ENCODE measurements around the gene IGF2R.

Gene IGF2R

DNA sequence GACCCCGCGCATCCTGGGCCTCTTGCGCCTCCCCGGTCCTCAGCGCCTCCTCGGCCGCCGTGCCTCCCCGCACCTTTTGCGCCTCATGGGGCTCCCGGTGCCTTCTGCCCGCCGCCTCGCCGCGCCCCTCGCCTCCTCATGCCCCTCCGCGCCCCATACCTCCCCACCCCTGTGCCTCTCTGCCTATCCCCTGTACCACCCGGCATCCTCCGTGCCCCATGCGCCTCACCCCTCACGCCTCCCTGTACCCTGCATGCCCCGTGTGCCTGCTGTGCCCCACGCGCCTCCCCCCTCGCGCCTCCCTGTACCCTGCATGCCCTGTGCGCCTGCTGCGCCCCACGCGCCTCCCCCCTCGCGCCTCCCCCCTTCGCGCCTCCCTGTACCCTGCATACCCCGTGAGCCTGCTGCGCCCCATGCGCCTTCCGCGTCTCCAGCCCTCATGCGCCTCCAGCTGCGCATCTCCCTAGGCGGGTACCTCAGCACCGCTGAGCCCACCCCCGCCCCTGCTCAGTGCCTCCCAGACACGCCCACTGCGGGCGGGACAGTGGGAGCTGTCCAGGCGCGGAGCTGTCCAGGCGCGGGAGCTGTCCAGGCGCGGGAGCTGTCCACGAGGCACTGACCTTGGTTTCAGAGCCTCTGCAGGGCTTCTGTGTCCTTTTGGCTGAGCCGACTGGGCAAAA is 37.1 kb downstream of the IGF2R start:
- Mint-ChIP-seq H3K27me3 (ENCODE audit: low read depth) (no peaks in the 10 kb centered on the region), H3K4me3 (no peak overlapping the region), H3K9me3 (no peaks in the 10 kb centered on the region), H3K27ac (no peak overlapping the region), H3K4me1 (ENCODE audit: low read depth) (peaks cover 29% of the 10 kb centered on the region), H3K36me3 (ENCODE audit: low read depth) (peaks cover 29% of the 10 kb centered on the region)

GRCh38 chr6:160007145-160007544 is 38.3 kb downstream of the IGF2R start:
- Mint-ChIP-seq H3K9me3 (no peaks in the 10 kb centered on the region), H3K4me3 (no peak overlapping the region), H3K4me1 (ENCODE audit: low read depth) (peaks cover 28% of the 10 kb centered on the region), H3K27ac (peak overlapping the region; percentile 3), H3K27me3 (ENCODE audit: low read depth) (no peaks in the 10 kb centered on the region), H3K36me3 (ENCODE audit: low read depth) (peaks cover 40% of the 10 kb centered on the region)

GRCh38 chr6:160007611-160008010 is 38.7 kb downstream of the IGF2R start:
- H3K27me3 Mint-ChIP-seq (ENCODE audit: low read depth), result no peaks in the 10 kb centered on the region
- H3K27ac Mint-ChIP-seq, result no peak overlapping the region
- no peak overlapping the region for H3K4me3 Mint-ChIP-seq
- no peaks in the 10 kb centered on the region for H3K9me3 Mint-ChIP-seq
- peaks cover 25% of the 10 kb centered on the region for H3K4me1 Mint-ChIP-seq (ENCODE audit: low read depth)
- H3K36me3 Mint-ChIP-seq (ENCODE audit: low read depth), result peaks cover 39% of the 10 kb centered on the region

DNA sequence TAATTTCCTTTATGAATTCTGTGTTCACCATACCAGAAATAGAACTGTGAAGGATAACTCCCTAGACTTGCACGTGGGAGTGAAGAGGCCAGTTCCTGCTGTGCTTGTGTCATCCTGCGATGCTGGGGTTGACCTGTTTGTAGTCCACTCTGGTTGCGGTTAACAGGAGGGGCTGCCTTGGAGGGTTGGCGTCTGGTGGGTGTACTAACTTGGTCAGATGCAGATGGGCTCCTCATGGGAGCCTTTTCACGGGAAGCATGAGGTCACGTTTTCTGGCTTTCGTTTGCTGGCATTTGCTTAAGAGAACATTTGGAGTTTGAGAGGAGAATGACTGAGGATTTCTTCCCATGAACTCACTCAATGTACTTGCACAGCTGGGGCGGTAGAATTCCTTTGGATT is 41.2 kb downstream of the IGF2R start:
- peaks cover 31% of the 10 kb centered on the region for H3K4me1 Mint-ChIP-seq (ENCODE audit: low read depth)
- H3K27me3 Mint-ChIP-seq (ENCODE audit: low read depth), result no peaks in the 10 kb centered on the region
- no peaks in the 10 kb centered on the region for H3K9me3 Mint-ChIP-seq
- H3K27ac Mint-ChIP-seq, result no peak overlapping the region
- H3K36me3 Mint-ChIP-seq (ENCODE audit: low read depth), result peaks cover 33% of the 10 kb centered on the region
- H3K4me3 Mint-ChIP-seq, result no peak overlapping the region

DNA sequence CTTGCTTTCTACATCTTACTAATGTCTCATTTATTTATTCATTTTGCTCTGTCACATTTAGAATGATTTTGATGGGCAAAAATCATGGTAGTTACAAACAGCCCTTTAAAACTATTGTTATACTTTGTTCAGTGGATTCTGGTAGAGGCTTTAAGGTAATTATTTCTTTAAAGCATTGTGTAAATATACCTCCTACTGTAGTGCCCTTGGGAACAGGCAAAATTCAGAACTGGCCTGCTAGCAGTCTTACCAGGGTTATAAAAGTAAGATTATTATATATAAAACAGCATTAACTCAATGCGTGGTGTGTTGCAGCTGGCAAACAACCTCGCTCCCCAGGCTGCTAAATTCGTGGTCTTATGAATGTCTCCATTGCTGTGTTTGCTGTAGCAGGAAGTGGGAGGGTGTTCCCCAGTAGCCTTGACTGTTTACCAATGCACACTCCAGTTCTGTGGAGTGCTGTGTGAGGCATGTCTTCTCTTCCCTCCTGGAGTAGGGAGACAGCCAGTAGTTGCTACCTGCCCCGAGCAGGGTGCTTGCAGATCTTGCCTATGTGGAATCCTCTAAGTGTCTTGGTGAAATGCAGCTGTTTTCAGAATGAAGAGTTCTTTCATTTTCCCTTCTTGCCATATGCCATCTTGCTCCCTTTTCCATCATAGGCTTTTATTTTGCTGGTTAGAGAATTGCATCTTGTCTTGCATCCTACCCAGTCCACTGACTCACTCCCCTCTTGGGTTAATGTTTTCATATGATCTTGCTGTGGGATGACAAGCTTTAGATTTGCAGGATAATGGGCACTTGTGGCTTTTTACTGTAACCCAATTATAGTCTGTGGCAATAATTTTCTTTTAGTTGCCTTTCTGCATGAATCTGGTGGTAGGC is 45.3 kb downstream of the IGF2R start:
- Mint-ChIP-seq H3K27ac (peak overlapping the region; percentile 99), H3K4me1 (ENCODE audit: low read depth) (peaks cover 57% of the 10 kb centered on the region), H3K9me3 (no peaks in the 10 kb centered on the region), H3K36me3 (ENCODE audit: low read depth) (peaks cover 42% of the 10 kb centered on the region), H3K27me3 (ENCODE audit: low read depth) (no peaks in the 10 kb centered on the region), H3K4me3 (peak overlapping the region; percentile 77)

GRCh38 chr6:160014869-160015182 is 45.9 kb downstream of the IGF2R start:
- peaks cover 48% of the 10 kb centered on the region for H3K36me3 Mint-ChIP-seq (ENCODE audit: low read depth)
- H3K4me1 Mint-ChIP-seq (ENCODE audit: low read depth), result peaks cover 61% of the 10 kb centered on the region
- H3K27ac Mint-ChIP-seq, result peak overlapping the region; percentile 99
- peak overlapping the region; percentile 77 for H3K4me3 Mint-ChIP-seq
- no peaks in the 10 kb centered on the region for H3K9me3 Mint-ChIP-seq
- no peaks in the 10 kb centered on the region for H3K27me3 Mint-ChIP-seq (ENCODE audit: low read depth)

- H3K27ac Mint-ChIP-seq, result peak overlapping the region; percentile 99
These were observed 47.1 kb downstream of the IGF2R start for GRCh38 chr6:160015778-160016684.

DNA sequence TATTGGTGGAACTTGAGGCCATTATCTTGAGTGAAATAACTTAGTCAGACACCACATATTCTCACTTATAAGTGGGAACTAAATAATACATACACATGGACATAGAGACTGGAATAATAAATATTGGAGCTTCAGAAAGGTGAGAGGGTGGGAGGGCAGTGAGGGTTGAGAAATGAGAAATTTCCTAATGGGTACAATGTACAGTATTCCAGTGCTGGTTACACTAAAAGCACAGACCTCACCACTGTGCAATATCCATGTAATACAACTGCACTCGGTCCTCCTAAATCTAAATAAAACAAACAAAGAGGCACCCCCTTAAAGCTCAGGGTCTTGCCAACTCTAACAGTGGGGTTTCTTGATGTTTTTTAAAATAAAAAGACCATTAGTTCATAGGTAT is 53.2 kb downstream of the IGF2R start:
- H3K36me3 Mint-ChIP-seq (ENCODE audit: low read depth), result peaks cover 43% of the 10 kb centered on the region
- peaks cover 29% of the 10 kb centered on the region for H3K4me1 Mint-ChIP-seq (ENCODE audit: low read depth)
- no peak overlapping the region for H3K27ac Mint-ChIP-seq
- no peaks in the 10 kb centered on the region for H3K27me3 Mint-ChIP-seq (ENCODE audit: low read depth)
- H3K4me3 Mint-ChIP-seq, result no peak overlapping the region
- H3K9me3 Mint-ChIP-seq, result peaks cover 5% of the 10 kb centered on the region

More at GRCh38 chr6:160015778-160016684, 47.1 kb downstream of the IGF2R start:
- peak overlapping the region; percentile 77 for H3K4me3 Mint-ChIP-seq
- H3K9me3 Mint-ChIP-seq, result peaks cover 5% of the 10 kb centered on the region
- H3K36me3 Mint-ChIP-seq (ENCODE audit: low read depth), result peaks cover 53% of the 10 kb centered on the region
- peaks cover 66% of the 10 kb centered on the region for H3K4me1 Mint-ChIP-seq (ENCODE audit: low read depth)
- H3K27me3 Mint-ChIP-seq (ENCODE audit: low read depth), result no peaks in the 10 kb centered on the region

DNA sequence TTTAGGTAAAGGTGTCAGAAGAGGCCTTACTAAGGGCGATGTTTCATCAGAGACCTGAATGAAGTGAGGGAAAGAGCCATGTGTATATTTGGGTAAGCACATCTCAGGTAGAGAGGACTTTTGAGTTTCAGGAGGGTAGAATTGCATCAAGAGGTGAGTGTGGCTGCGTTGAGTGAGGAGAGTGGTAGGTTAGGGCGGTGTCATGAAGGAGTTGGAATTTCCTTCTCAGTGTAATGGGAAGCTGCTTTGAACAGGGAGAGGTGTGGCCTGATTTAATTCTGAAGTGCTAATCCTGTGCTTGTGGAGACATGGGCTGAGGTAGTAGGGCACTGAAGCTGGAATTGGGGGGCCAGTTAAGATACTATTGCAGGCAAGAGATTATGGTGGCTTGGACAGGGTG is 53.9 kb downstream of the IGF2R start:
- no peaks in the 10 kb centered on the region for H3K27me3 Mint-ChIP-seq (ENCODE audit: low read depth)
- H3K27ac Mint-ChIP-seq, result no peak overlapping the region
- peaks cover 5% of the 10 kb centered on the region for H3K9me3 Mint-ChIP-seq
- peaks cover 26% of the 10 kb centered on the region for H3K4me1 Mint-ChIP-seq (ENCODE audit: low read depth)
- H3K4me3 Mint-ChIP-seq, result no peak overlapping the region
- H3K36me3 Mint-ChIP-seq (ENCODE audit: low read depth), result peaks cover 43% of the 10 kb centered on the region

DNA sequence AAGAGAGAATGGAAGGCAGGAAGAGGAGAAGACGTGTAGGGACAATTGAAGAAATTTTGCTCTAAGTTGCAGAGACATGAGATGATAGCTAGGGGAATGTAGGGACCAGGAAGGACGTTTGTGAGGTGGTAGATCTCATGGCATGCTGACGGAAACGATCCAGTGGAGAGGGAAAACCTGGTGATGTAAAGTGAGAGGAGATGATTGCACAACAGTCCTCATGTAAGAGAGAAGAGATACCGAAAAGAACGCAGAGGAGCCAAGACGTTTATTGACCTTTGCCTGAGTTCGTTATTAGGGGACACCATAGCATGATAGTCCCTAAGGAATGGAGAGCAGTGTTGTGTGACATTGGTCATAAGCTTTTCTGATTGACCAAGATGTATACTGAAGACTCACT is 55.3 kb downstream of the IGF2R start:
- peaks cover 44% of the 10 kb centered on the region for H3K36me3 Mint-ChIP-seq (ENCODE audit: low read depth)
- no peaks in the 10 kb centered on the region for H3K27me3 Mint-ChIP-seq (ENCODE audit: low read depth)
- H3K4me3 Mint-ChIP-seq, result no peak overlapping the region
- H3K27ac Mint-ChIP-seq, result no peak overlapping the region
- H3K9me3 Mint-ChIP-seq, result peaks cover 5% of the 10 kb centered on the region
- peaks cover 24% of the 10 kb centered on the region for H3K4me1 Mint-ChIP-seq (ENCODE audit: low read depth)

GRCh38 chr6:160027076-160027475 is 58.2 kb downstream of the IGF2R start:
- Mint-ChIP-seq H3K36me3 (ENCODE audit: low read depth) (peaks cover 43% of the 10 kb centered on the region), H3K4me3 (no peak overlapping the region), H3K4me1 (ENCODE audit: low read depth) (peaks cover 22% of the 10 kb centered on the region), H3K9me3 (no peaks in the 10 kb centered on the region), H3K27ac (no peak overlapping the region), H3K27me3 (ENCODE audit: low read depth) (no peaks in the 10 kb centered on the region)

GRCh38 chr6:160027931-160028330 is 59.0 kb downstream of the IGF2R start:
- Mint-ChIP-seq H3K36me3 (ENCODE audit: low read depth) (peaks cover 48% of the 10 kb centered on the region), H3K27ac (peak overlapping the region; percentile 87), H3K9me3 (no peaks in the 10 kb centered on the region), H3K4me1 (ENCODE audit: low read depth) (peaks cover 22% of the 10 kb centered on the region), H3K27me3 (ENCODE audit: low read depth) (no peaks in the 10 kb centered on the region), H3K4me3 (no peak overlapping the region)

DNA sequence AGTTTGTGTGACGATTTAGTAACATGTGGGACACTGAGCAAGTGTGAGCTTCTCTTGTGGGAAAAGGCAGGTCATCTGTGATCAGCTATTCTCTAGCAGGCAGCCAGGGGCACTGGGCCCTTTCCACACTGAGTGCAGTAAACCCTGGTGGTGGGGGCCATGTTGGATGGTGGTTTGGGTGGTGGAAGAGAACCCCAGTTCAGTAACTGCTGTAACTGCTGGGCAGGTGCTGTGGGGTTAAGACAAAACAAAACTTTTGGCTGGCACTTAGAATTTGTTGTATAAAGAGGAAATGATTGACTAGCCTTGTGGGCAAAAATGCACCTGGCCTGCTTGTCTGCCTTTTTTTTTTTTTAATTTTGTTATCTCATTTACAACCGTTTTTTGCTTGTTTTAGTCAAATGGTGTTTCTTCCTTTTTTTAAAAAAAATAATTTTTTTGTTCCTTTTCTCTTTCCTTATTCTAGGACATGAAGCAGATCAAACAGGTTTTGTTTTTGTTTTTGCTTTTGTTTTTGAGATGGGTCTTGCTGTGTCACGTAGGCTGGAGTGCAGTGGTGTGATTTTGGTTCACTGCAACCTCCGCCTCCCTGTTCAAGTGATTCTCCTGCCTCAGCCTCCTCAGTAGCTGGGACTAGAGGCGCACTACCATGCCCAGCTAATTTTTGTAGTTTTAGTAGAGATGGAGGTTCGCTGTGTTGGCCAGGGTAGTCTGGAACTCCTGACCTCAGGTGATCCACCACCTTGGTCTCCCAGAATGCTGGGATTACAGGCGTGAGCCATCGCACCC is 59.8 kb downstream of the IGF2R start:
- H3K36me3 Mint-ChIP-seq (ENCODE audit: low read depth), result peaks cover 56% of the 10 kb centered on the region
- H3K27ac Mint-ChIP-seq, result peak overlapping the region; percentile 87
- H3K4me3 Mint-ChIP-seq, result no peak overlapping the region
- H3K9me3 Mint-ChIP-seq, result no peaks in the 10 kb centered on the region
- peaks cover 22% of the 10 kb centered on the region for H3K4me1 Mint-ChIP-seq (ENCODE audit: low read depth)
- no peaks in the 10 kb centered on the region for H3K27me3 Mint-ChIP-seq (ENCODE audit: low read depth)

- Mint-ChIP-seq H3K9me3 (no peaks in the 10 kb centered on the region), H3K4me3 (no peak overlapping the region), H3K27me3 (ENCODE audit: low read depth) (no peaks in the 10 kb centered on the region), H3K4me1 (ENCODE audit: low read depth) (peaks cover 22% of the 10 kb centered on the region), H3K36me3 (ENCODE audit: low read depth) (peaks cover 60% of the 10 kb centered on the region), H3K27ac (no peak overlapping the region)
These were observed 60.6 kb downstream of the IGF2R start for GRCh38 chr6:160029525-160029924.
